Measurements from ENCODE around the gene CTDSPL.

Gene CTDSPL

GRCh38 chr3:37945156-37945806, 83.6 kb downstream of the CTDSPL start:
- DNase-seq: no peak

- DNase-seq: peak; percentile 54
Measured at GRCh38 chr3:37945807-37946530, 84.3 kb downstream of the CTDSPL start.

GRCh38 chr3:37946531-37946889, 84.8 kb downstream of the CTDSPL start:
- no peak for DNase-seq

- peak; percentile 63 for DNase-seq
Measured at GRCh38 chr3:37949866-37950265, 88.2 kb downstream of the CTDSPL start.

- DNase-seq: no peak
Measured at GRCh38 chr3:37952564-37952963, 90.9 kb downstream of the CTDSPL start.

GRCh38 chr3:37953226-37953625, 91.5 kb downstream of the CTDSPL start:
- no peak for DNase-seq

GRCh38 chr3:37953707-37954394, 92.2 kb downstream of the CTDSPL start:
- no peak for DNase-seq

- no peak for DNase-seq
Measured at GRCh38 chr3:37954881-37955280, 93.2 kb downstream of the CTDSPL start.

GRCh38 chr3:37955918-37956707, 94.4 kb downstream of the CTDSPL start:
- DNase-seq: no peak

- no peak for DNase-seq
Measured at GRCh38 chr3:37956723-37957538, 95.3 kb downstream of the CTDSPL start.

- DNase-seq: no peak
Measured at GRCh38 chr3:37957539-37957936, 95.9 kb downstream of the CTDSPL start.

- DNase-seq: no peak
Measured at GRCh38 chr3:37961622-37962431, 100.1 kb downstream of the CTDSPL start.

GRCh38 chr3:37963016-37963415, 101.3 kb downstream of the CTDSPL start:
- peak; percentile 53 for DNase-seq

- no peak for DNase-seq
Measured at GRCh38 chr3:37963635-37964034, 102.0 kb downstream of the CTDSPL start.

- DNase-seq: no peak
Measured at GRCh38 chr3:37964146-37964545, 102.5 kb downstream of the CTDSPL start.

- DNase-seq: no peak
Measured at GRCh38 chr3:37964716-37965115, 103.0 kb downstream of the CTDSPL start.

GRCh38 chr3:37967260-37967881, 105.7 kb downstream of the CTDSPL start:
- peak; percentile 65 for DNase-seq

- DNase-seq: no peak
Measured at GRCh38 chr3:37968199-37968598, 106.5 kb downstream of the CTDSPL start.

- no peak for DNase-seq
Measured at GRCh38 chr3:37968813-37969595, 107.3 kb downstream of the CTDSPL start.

- no peak for DNase-seq
Measured at GRCh38 chr3:37969596-37970100, 108.0 kb downstream of the CTDSPL start.
